PC-9 (cell line): ENCODE measurements around the gene SIGLEC6.

Experiments
- EZH2 ChIP-seq: fragments of 200-600 bp; sonication (generic); IDR thresholded peaks from 2 replicates; pipeline ENCODE4 v1.8.0; 2017; ENCODE audit warnings: antibody characterized with exemption, low read depth
- TF ChIP-seq, protein P1 (sequence below): fragments of 200-600 bp; sonication (generic); conservative IDR thresholded peaks from 2 replicates; pipeline ENCODE4 v1.6.1; 2017; ENCODE audit warnings: mixed run types, antibody characterized with exemption, mild to moderate bottlenecking, moderate library complexity

DNA sequence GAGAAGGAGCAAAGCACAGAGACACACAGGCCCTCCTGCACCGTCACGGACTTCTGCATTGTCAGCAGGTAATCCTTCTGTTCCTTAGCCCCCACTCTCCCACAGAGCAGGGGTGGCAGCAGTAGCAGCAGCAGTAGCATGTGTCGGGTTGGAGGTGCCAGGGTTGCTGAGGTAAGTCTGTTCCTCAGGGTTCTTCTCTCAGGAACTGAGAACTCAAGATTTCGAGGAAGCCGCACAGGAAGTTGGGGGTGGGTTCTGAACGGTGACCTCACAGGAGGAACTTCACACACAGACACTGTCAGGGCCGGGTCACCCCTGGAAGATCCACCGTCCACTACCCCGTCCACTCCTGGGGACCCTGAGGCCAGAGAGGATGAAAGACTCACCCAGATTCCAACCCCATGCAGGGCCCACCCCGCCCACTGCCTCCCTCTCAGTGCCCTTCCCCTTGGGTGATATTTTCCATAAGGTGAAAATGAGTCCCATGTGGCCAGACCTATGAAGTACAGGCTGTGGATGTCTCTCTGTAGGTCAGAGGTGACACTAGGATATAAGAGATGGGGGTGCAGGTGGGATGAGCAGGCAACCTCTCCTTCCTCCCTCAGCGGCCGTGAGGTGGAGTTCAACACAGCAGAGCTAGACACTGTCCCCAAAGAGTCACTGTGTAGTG lies 29.7 kb downstream of the SIGLEC6 start, which contains the start of gene SIGLEC12:
- TF ChIP-seq, protein P1, sequence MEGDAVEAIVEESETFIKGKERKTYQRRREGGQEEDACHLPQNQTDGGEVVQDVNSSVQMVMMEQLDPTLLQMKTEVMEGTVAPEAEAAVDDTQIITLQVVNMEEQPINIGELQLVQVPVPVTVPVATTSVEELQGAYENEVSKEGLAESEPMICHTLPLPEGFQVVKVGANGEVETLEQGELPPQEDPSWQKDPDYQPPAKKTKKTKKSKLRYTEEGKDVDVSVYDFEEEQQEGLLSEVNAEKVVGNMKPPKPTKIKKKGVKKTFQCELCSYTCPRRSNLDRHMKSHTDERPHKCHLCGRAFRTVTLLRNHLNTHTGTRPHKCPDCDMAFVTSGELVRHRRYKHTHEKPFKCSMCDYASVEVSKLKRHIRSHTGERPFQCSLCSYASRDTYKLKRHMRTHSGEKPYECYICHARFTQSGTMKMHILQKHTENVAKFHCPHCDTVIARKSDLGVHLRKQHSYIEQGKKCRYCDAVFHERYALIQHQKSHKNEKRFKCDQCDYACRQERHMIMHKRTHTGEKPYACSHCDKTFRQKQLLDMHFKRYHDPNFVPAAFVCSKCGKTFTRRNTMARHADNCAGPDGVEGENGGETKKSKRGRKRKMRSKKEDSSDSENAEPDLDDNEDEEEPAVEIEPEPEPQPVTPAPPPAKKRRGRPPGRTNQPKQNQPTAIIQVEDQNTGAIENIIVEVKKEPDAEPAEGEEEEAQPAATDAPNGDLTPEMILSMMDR, result no peak
- TF ChIP-seq EZH2, result no peak
